Nephron progenitor cell (in vitro differentiated cells): Measurements from ENCODE around the gene ATXN10.

Experiments
- DNase-seq: peaks from one replicate; pipeline ENCODE4 v3.0.0; 2021
- H3K27ac Mint-ChIP-seq: 2 replicates; pipeline ENCODE4 v1.8.0; 2021; ENCODE audit warnings: mild to moderate bottlenecking, moderate library complexity, mixed read lengths
- H3K27me3 Mint-ChIP-seq: 2 replicates; pipeline ENCODE4 v1.8.0; 2021; ENCODE audit warnings: mild to moderate bottlenecking, low read depth, mixed read lengths; ENCODE audit not compliant: poor library complexity
- H3K36me3 Mint-ChIP-seq: 2 replicates; pipeline ENCODE4 v1.8.0; 2021; ENCODE audit warnings: low read depth, mixed read lengths
- H3K4me1 Mint-ChIP-seq: 2 replicates; pipeline ENCODE4 v1.8.0; 2021; ENCODE audit warnings: mixed read lengths
- H3K4me3 Mint-ChIP-seq: 2 replicates; pipeline ENCODE4 v1.8.0; 2021; ENCODE audit warnings: mild to moderate bottlenecking, moderate library complexity, mixed read lengths
- H3K9me3 Mint-ChIP-seq: 2 replicates; pipeline ENCODE4 v1.8.0; 2021; ENCODE audit warnings: mild to moderate bottlenecking, moderate library complexity, mixed read lengths
- TF ChIP-seq, protein P1 (sequence below): fragments of 200-600 bp; sonication (generic); IDR thresholded peaks from 2 replicates; pipeline ENCODE4 v1.5.0; 2021; ENCODE audit warnings: antibody characterized with exemption

Gene ATXN10

GRCh38 chr22:45777046-45777851, 105.6 kb downstream of the ATXN10 start:
- H3K9me3 Mint-ChIP-seq = peaks cover 4% of the 10 kb centered on the region
- H3K36me3 Mint-ChIP-seq = peaks cover 49% of the 10 kb centered on the region
- H3K27ac Mint-ChIP-seq = no peak overlapping the region
- DNase-seq = no peak
- TF ChIP-seq, protein P1, sequence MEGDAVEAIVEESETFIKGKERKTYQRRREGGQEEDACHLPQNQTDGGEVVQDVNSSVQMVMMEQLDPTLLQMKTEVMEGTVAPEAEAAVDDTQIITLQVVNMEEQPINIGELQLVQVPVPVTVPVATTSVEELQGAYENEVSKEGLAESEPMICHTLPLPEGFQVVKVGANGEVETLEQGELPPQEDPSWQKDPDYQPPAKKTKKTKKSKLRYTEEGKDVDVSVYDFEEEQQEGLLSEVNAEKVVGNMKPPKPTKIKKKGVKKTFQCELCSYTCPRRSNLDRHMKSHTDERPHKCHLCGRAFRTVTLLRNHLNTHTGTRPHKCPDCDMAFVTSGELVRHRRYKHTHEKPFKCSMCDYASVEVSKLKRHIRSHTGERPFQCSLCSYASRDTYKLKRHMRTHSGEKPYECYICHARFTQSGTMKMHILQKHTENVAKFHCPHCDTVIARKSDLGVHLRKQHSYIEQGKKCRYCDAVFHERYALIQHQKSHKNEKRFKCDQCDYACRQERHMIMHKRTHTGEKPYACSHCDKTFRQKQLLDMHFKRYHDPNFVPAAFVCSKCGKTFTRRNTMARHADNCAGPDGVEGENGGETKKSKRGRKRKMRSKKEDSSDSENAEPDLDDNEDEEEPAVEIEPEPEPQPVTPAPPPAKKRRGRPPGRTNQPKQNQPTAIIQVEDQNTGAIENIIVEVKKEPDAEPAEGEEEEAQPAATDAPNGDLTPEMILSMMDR = no peak
- H3K27me3 Mint-ChIP-seq = no peaks in the 10 kb centered on the region
- peaks cover 22% of the 10 kb centered on the region for H3K4me1 Mint-ChIP-seq
- H3K4me3 Mint-ChIP-seq = no peak overlapping the region

DNA sequence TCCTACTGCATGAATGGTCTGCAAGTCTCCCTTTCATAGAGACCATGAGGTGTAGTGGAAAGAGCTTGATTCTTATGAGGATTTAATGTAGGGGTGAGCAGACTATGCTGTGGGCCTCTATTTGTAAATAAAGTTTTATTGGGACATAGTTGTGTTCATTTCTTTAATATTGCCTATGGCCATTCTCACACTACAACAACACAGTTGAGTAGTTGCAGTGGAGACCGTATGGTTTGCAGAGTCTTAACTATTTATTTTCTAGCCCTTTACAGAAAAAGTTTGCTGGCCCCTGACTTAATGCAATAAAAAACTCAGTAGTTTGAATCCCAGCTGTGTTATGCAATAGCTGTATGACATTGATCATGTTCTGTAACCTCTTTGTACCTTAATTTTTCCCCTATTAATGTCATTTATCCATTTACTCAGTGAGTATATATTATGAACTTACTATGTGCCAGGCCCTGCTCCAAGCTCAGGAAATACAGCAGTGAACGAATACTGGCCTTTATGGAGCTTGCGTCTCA, 106.3 kb downstream of the ATXN10 start:
- H3K4me3 Mint-ChIP-seq = no peak overlapping the region
- no peak overlapping the region for H3K27ac Mint-ChIP-seq
- H3K9me3 Mint-ChIP-seq = no peaks in the 10 kb centered on the region
- TF ChIP-seq, protein P1 = no peak
- H3K36me3 Mint-ChIP-seq = peaks cover 42% of the 10 kb centered on the region
- no peak for DNase-seq
- H3K4me1 Mint-ChIP-seq = peaks cover 24% of the 10 kb centered on the region
- H3K27me3 Mint-ChIP-seq = no peaks in the 10 kb centered on the region

DNA sequence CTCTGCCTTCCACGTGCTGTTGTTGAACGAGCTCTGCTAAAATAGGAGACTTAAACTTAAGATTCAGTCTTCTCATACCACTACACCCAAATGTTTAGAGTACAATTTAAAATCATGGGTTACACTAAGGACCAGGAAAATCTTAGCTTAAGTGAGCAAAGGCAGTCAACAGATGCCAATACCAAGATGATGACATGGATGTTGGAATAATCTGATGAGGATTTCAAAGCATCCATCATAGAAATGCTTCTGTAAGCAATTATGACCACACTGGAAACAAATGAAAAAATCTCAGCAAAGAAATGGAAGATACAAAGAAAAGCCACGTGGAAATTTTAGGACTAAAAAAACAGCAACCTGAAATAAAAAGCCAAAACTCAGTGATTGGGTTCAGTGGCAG, 109.8 kb downstream of the ATXN10 start:
- TF ChIP-seq, protein P1 = no peak
- Mint-ChIP-seq H3K36me3 (peaks cover 28% of the 10 kb centered on the region), H3K27ac (no peak overlapping the region), H3K9me3 (no peaks in the 10 kb centered on the region), H3K4me1 (peaks cover 18% of the 10 kb centered on the region), H3K4me3 (no peak overlapping the region), H3K27me3 (peaks cover 2% of the 10 kb centered on the region)
- no peak for DNase-seq

DNA sequence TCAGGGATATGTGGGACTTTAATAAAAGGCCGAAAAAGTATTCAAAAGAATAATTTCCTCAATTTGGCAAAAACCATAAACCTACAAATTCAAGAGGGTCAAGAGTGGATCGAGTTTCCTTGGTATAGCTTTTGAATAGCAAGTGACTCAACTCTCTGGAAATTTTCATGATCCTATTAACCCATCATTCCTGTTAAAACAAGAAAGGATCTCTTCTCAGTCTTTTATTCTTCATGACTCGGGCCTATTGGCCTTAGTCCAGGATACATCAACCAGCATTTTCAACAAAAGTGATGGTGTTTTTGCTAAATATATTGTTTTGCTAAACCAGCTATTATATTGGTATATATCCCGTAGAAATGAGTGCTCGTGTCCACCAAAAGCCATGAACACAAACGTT, 110.3 kb downstream of the ATXN10 start:
- DNase-seq = no peak
- Mint-ChIP-seq H3K9me3 (no peaks in the 10 kb centered on the region), H3K27ac (no peak overlapping the region), H3K4me1 (peaks cover 18% of the 10 kb centered on the region), H3K36me3 (peaks cover 28% of the 10 kb centered on the region), H3K27me3 (peaks cover 2% of the 10 kb centered on the region), H3K4me3 (no peak overlapping the region)
- TF ChIP-seq, protein P1 = no peak

DNA sequence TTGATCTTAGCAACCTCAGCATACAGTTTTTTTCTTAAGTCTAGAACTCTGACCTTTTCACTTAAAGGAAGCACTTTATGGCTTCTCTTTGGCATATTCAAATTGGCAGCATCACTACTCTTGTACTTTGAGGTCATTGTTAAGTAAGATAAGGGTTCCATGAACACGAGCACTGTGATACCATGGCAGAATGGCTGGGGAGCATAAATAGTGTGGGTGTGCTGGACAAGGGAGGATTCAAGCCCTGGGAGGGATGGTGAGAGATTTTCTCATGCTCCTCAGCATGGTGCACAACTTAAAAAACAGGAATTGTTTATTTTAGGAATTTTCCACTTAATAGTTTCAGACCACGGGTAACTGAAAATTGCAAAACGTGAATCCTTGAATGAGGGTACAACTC, 111.4 kb downstream of the ATXN10 start:
- H3K9me3 Mint-ChIP-seq = no peaks in the 10 kb centered on the region
- peaks cover 18% of the 10 kb centered on the region for H3K4me1 Mint-ChIP-seq
- no peak for DNase-seq
- TF ChIP-seq, protein P1 = no peak
- H3K4me3 Mint-ChIP-seq = no peak overlapping the region
- peaks cover 2% of the 10 kb centered on the region for H3K27me3 Mint-ChIP-seq
- peaks cover 30% of the 10 kb centered on the region for H3K36me3 Mint-ChIP-seq
- no peak overlapping the region for H3K27ac Mint-ChIP-seq

- peaks cover 2% of the 10 kb centered on the region for H3K27me3 Mint-ChIP-seq
- H3K4me1 Mint-ChIP-seq = peaks cover 18% of the 10 kb centered on the region
- no peak for DNase-seq
Measured at GRCh38 chr22:45783690-45784089, 112.1 kb downstream of the ATXN10 start.

More at GRCh38 chr22:45783690-45784089, 112.1 kb downstream of the ATXN10 start:
- H3K9me3 Mint-ChIP-seq = no peaks in the 10 kb centered on the region
- TF ChIP-seq, protein P1 = no peak
- H3K36me3 Mint-ChIP-seq = peaks cover 30% of the 10 kb centered on the region
- no peak overlapping the region for H3K4me3 Mint-ChIP-seq
- no peak overlapping the region for H3K27ac Mint-ChIP-seq
